D721Med (cell line): ENCODE results near the gene RASAL2.

ENCODE experiments used
- DNase-seq: peaks from one replicate; pipeline ENCODE4 v3.0.0; 2011; ENCODE audit warnings: low spot score; ENCODE audit not compliant: insufficient read length
- FAIRE-seq: peaks from 2 replicates; lab custom pipeline; 2011; peaks lifted over from hg19 to GRCh38; lab: Jason Lieb, UNC
- CTCF ChIP-seq: IDR thresholded peaks from 2 replicates; pipeline ENCODE4 v1.5.1; 2012; ENCODE audit warnings: mild to moderate bottlenecking, control low read depth; ENCODE audit not compliant: insufficient read depth; ENCODE audit errors: missing control alignments

The RASAL2 gene

GRCh38 chr1:178393370-178393769, 299.5 kb downstream of the RASAL2 start:
- TF ChIP-seq CTCF: no peak
- no peak for DNase-seq
- FAIRE-seq: no peak

- TF ChIP-seq CTCF: no peak
- DNase-seq: no peak
- FAIRE-seq: peak; percentile 67
Measured at GRCh38 chr1:178396789-178397188, 302.9 kb downstream of the RASAL2 start.

DNA sequence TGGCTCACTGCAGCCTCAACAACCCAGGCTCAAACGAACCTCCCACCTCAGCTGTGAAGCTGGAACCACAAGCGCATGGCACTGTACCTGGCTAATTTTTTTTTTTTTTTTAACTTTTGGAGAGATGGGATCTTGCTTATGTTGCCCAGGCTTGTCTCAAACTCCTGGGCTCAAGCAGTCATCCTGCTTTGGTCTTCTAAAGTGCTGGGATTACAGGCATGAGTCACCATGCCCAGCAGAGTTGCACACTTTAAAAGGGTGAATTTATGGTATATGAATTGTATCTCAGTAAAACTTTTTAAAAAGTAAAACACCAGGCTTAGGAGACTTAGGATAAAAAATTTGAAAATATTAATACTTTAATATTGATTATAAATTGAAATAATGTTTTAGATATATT, 303.8 kb downstream of the RASAL2 start:
- FAIRE-seq (no peak), DNase-seq (no peak)

GRCh38 chr1:178399177-178399728, 305.3 kb downstream of the RASAL2 start:
- TF ChIP-seq CTCF: no peak
- no peak for FAIRE-seq
- DNase-seq: no peak

More for the DNA sequence above, 303.8 kb downstream of the RASAL2 start:
- TF ChIP-seq CTCF: no peak

GRCh38 chr1:178405137-178405536, 311.2 kb downstream of the RASAL2 start:
- TF ChIP-seq CTCF: no peak
- DNase-seq (no peak), FAIRE-seq (peak; percentile 94)

DNA sequence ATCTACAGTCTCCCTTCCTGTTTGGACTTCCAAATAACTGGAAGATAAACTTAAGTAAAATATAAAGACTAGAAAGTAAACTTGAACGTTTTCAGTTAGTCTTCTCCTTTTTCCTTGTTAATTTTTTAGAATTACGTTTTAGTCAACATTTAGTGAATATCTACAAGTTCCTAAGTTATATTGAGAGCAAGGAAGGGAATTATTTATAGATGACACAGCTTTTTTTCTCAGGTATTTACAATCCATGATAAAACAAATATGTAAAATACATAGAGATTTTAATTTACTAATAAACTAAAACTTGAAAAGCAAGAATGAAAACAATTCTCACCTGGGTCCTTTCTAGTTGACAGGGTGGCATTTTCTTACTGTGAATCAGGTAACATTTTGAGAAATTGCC, 313.3 kb downstream of the RASAL2 start:
- FAIRE-seq (no peak), DNase-seq (no peak)
- TF ChIP-seq CTCF: no peak

DNA sequence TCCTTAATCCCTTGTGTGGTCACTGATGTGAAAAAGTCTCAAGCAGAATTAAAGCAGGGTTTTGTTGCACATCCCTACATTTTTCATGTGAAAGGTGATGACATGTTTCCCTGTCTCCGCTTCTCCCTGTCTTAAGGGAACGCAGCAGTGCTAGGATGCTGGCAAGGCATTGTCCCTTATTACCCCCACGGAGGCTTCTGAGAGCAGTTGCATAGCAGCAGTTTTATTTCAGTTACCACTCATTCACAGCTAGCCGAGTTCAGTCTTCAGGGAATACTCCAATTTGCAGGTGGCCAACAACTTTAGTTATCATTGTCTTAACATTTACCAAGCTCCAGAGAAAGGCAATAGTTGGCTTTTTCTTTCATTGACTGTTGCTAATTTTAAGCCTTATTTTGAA, 313.8 kb downstream of the RASAL2 start:
- DNase-seq: no peak
- TF ChIP-seq CTCF: no peak
- FAIRE-seq: peak; percentile 94
